Kidney epithelial cell (primary cell): ENCODE data around the gene CGRRF1. TPM values are rescaled to one million over a fixed set of nuclear protein-coding genes. Genes with fewer than 3 reads are reported as not detected.

Source experiments
- DNase-seq: peaks from one replicate; pipeline ENCODE4 v3.0.0-alpha.2; 2010; ENCODE audit warnings: low read depth
- H3K27me3 ChIP-seq: 2 replicates; pipeline ENCODE4 v1.6.0; 2011; ENCODE audit warnings: low read length; ENCODE audit not compliant: control insufficient read depth, insufficient read depth
- H3K36me3 ChIP-seq: 2 replicates; pipeline ENCODE4 v1.5.1; 2011; ENCODE audit warnings: low read length; ENCODE audit not compliant: control insufficient read depth, insufficient read depth
- H3K4me3 ChIP-seq: 2 replicates; pipeline ENCODE4 v1.5.1; 2011; ENCODE audit warnings: low read depth, mild to moderate bottlenecking, control low read depth, low read length
- total RNA-seq: library from RNA; depleted of rRNA; stranded (reverse); fragments of >200 nt; gene quantifications from 2 replicates; pipeline ENCODE4 v1.2.3, GENCODE V29; 2015
- TF ChIP-seq, protein P1 (sequence below): IDR thresholded peaks from 2 replicates; pipeline ENCODE4 v1.5.1; 2011; ENCODE audit warnings: mild to moderate bottlenecking, moderate library complexity, low read length, control low read depth, inconsistent platforms; ENCODE audit not compliant: insufficient read depth, poor library complexity, severe bottlenecking

The CGRRF1 gene
- total RNA-seq, 1 donor from 2014 or later, result 13.4 TPM

DNA sequence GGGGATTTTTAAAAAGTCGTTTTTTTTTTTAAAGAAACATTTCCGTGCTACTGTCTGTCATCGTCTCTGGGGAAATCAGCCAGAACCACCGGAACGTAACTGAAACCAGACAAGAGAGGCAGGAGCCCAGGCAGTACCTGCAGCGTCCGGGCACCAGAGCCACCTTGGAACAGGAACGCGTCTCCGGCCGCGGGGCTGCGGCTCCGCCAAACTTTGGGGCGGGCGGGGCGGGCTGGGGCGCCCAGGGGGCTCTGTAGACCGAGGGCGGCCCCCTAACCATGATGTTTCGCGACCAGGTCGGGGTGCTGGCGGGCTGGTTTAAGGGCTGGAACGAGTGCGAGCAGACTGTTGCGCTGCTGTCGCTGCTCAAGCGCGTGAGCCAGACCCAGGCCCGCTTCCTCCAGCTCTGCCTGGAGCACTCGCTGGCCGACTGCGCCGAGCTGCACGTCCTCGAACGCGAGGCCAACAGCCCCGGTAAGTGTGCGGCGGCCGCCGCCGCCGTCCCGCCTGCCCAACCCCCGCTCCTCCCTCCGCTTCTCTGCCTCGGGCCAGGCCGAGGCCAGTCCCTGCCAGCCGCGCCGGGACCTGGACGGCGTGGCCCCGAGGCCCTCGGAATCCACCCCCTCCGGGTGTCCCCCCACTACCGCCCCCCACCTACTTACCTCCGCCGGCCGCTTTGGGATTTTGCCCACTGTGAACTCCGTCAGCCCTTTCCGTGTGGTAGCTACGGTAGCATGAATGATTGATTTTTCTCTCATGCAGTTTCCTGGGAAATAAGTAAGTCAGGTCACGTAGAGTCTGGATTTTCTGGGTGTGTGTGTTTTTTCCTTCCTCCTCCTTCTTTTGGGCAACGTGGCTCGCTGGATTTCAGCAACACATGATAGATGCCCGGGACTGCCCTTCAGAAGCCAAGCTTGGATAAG is 58.2 kb downstream of the CGRRF1 start:
- peak overlapping the region; percentile 83 for H3K4me3 ChIP-seq
- TF ChIP-seq, protein P1, sequence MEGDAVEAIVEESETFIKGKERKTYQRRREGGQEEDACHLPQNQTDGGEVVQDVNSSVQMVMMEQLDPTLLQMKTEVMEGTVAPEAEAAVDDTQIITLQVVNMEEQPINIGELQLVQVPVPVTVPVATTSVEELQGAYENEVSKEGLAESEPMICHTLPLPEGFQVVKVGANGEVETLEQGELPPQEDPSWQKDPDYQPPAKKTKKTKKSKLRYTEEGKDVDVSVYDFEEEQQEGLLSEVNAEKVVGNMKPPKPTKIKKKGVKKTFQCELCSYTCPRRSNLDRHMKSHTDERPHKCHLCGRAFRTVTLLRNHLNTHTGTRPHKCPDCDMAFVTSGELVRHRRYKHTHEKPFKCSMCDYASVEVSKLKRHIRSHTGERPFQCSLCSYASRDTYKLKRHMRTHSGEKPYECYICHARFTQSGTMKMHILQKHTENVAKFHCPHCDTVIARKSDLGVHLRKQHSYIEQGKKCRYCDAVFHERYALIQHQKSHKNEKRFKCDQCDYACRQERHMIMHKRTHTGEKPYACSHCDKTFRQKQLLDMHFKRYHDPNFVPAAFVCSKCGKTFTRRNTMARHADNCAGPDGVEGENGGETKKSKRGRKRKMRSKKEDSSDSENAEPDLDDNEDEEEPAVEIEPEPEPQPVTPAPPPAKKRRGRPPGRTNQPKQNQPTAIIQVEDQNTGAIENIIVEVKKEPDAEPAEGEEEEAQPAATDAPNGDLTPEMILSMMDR, result no peak
- DNase-seq, result no peak

GRCh38 chr14:54568821-54569595 is 59.3 kb downstream of the CGRRF1 start:
- no peaks in the 10 kb centered on the region for H3K27me3 ChIP-seq
- DNase-seq, result no peak
- H3K4me3 ChIP-seq, result peak overlapping the region; percentile 32
- TF ChIP-seq, protein P1, result no peak
- H3K36me3 ChIP-seq, result no peaks in the 10 kb centered on the region

More for the DNA sequence above, 58.2 kb downstream of the CGRRF1 start:
- no peaks in the 10 kb centered on the region for H3K27me3 ChIP-seq
- no peaks in the 10 kb centered on the region for H3K36me3 ChIP-seq

DNA sequence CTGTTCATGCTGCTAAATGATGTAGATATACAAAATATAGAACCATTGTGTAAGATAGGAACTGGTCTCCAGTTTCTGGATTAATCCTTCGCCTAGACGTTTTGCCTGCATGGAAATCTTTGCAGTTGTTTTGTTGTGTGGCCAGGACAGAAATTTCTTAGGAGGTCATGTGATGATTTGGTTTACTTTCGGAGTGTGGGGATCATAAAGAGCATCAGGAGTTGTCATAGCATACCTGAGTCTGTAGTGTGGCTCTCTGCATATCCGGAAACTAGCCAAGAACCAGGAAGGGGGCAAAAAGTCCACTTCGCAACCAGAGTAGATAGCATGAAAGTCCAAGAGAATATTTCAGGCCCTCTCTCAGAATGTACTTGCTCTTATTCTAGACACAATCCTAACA is 60.3 kb downstream of the CGRRF1 start:
- Histone ChIP-seq H3K27me3 (no peaks in the 10 kb centered on the region), H3K36me3 (no peaks in the 10 kb centered on the region), H3K4me3 (no peak overlapping the region)
- DNase-seq, result no peak
- TF ChIP-seq, protein P1, result no peak

DNA sequence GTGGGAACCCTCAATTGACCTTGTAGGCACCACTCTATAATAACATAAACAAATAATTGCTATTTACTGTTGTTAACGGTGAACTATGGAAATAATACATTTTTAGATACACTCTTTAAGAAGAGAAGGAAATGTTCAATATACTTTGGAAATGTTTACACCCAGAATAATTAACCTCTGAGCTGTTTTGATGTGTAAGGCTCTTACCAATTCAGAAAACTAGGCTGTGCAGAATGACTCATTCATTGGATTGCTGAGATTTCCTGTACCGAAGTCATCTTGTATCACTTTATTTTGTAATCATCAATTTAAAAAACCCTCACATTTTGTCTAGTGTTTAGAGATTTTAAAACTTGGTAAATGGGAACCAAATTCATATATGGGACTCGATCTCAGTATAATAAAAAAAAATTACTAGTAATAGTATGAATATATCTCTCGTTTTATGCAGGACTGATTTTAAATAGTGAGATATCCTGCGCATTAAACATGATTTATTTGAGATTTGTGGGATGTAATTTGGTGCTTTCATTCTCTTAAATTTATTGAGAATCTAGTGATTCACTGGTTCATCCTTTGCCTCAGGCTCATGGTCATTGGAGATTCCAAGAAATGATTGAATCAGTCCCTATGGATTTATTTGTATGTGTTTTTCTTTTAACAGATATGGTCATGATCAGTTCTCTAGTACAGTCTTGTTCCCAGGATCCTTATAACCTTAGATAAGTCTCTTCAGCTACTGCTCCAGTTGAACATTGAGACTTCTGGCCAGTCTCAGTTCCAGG is 61.1 kb downstream of the CGRRF1 start:
- Histone ChIP-seq H3K36me3 (no peaks in the 10 kb centered on the region), H3K27me3 (no peaks in the 10 kb centered on the region), H3K4me3 (no peak overlapping the region)
- TF ChIP-seq, protein P1, result no peak
- DNase-seq, result no peak

- Histone ChIP-seq H3K27me3 (no peaks in the 10 kb centered on the region), H3K4me3 (no peak overlapping the region), H3K36me3 (no peaks in the 10 kb centered on the region)
- DNase-seq, result no peak
- TF ChIP-seq, protein P1, result peak; percentile 51
These were observed 62.6 kb downstream of the CGRRF1 start for GRCh38 chr14:54572316-54572715.
